ENCODE results near the gene TMEM25.
"Not testable (repeated sequence)": the region's sequence is repeated elsewhere in the genome, so short reads cannot be mapped to it uniquely, and the experiment has no call there.

Gene TMEM25

GRCh38 chr11:118532852-118533768 is 2.1 kb downstream of the TMEM25 start:
- no peak for DNase-seq

GRCh38 chr11:118533769-118534729 is 3.1 kb downstream of the TMEM25 start:
- no peak for DNase-seq

GRCh38 chr11:118535261-118535660 is 4.3 kb downstream of the TMEM25 start:
- DNase-seq = no peak

- DNase-seq = no peak
Measured at GRCh38 chr11:118536726-118537125, 5.7 kb downstream of the TMEM25 start.

- no peak for DNase-seq
Measured at GRCh38 chr11:118537409-118537980, 6.5 kb downstream of the TMEM25 start.

GRCh38 chr11:118544010-118544646 is 13.1 kb downstream of the TMEM25 start:
- no peak for DNase-seq

- no peak for DNase-seq
Measured at GRCh38 chr11:118544647-118545010, 13.6 kb downstream of the TMEM25 start.

- no peak for DNase-seq
Measured at GRCh38 chr11:118545533-118545932, 14.5 kb downstream of the TMEM25 start.

GRCh38 chr11:118547132-118547531 is 16.1 kb downstream of the TMEM25 start:
- DNase-seq = no peak

GRCh38 chr11:118552341-118552740 is 21.3 kb downstream of the TMEM25 start:
- no peak for DNase-seq

GRCh38 chr11:118560806-118561205 is 29.8 kb downstream of the TMEM25 start:
- no peak for DNase-seq

- DNase-seq = no peak
Measured at GRCh38 chr11:118565051-118565450, 34.1 kb downstream of the TMEM25 start.

- no peak for DNase-seq
Measured at GRCh38 chr11:118569670-118570069, 38.7 kb downstream of the TMEM25 start.

GRCh38 chr11:118570787-118571186 is 39.8 kb downstream of the TMEM25 start:
- no peak for DNase-seq

GRCh38 chr11:118571701-118572060 is 40.7 kb downstream of the TMEM25 start:
- DNase-seq = not testable (repeated sequence)

GRCh38 chr11:118572061-118572980 is 41.3 kb downstream of the TMEM25 start, which contains the start of gene ARCN1:
TSS of gene ARCN1 (plus strand) at chr11:118572409. CDS start at chr11:118572548, 139 bp downstream.
- no peak for DNase-seq

GRCh38 chr11:118572981-118573550 is 42.1 kb downstream of the TMEM25 start:
- no peak for DNase-seq

GRCh38 chr11:118574636-118575035 is 43.6 kb downstream of the TMEM25 start:
- no peak for DNase-seq

GRCh38 chr11:118577995-118578394 is 47.0 kb downstream of the TMEM25 start:
- not testable (repeated sequence) for DNase-seq

GRCh38 chr11:118581057-118581456 is 50.1 kb downstream of the TMEM25 start:
- DNase-seq = no peak
